ENCODE data around the gene PCDHB15. TPM values are rescaled to one million over a fixed set of nuclear protein-coding genes. Genes with fewer than 3 reads are reported as not detected.

The PCDHB15 gene
- total and polyA plus RNA-seq, 2 donors from 2014 or later = 1.8 to 6.0 TPM

GRCh38 chr5:141260458-141261237 lies 15.5 kb downstream of the PCDHB15 start:
- FAIRE-seq (no peak), DNase-seq (peak in 2 of 5 donors; percentile 2 to 3)
- intact Hi-C loops (cut with DNase I) = no loop called here
- no peak overlapping the region for H3K9ac ChIP-seq (ENCODE audit: low read length in 3 of 3)
- no peak overlapping the region for H3K27ac ChIP-seq (ENCODE audit: low read depth in 2 of 2, low read length in 2 of 2)
- H3K27me3 ChIP-seq (ENCODE audit: control insufficient read depth, insufficient read depth, low read length) = no peaks in the 10 kb centered on the region
- no peaks in the 10 kb centered on the region for H3K4me1 ChIP-seq (ENCODE audit: control insufficient read depth in 2 of 3, insufficient read depth in 2 of 3, low read depth in 1 of 3, low read length in 3 of 3)
- H3K4me3 ChIP-seq (ENCODE audit: low read length in 3 of 3) = peak overlapping the region in 2 of 3 donors; percentile 3 to 21
- peaks cover 9 to 79% (median 44%) of the 10 kb centered on the region in 3 donors for H3K9me3 ChIP-seq (ENCODE audit: control insufficient read depth in 2 of 3, insufficient read depth in 1 of 3, low read length in 3 of 3)
- H3K36me3 ChIP-seq (ENCODE audit: control insufficient read depth in 2 of 3, insufficient read depth in 3 of 3, low read length in 3 of 3) = no peaks in the 10 kb centered on the region
- TF ChIP-seq, protein P1, sequence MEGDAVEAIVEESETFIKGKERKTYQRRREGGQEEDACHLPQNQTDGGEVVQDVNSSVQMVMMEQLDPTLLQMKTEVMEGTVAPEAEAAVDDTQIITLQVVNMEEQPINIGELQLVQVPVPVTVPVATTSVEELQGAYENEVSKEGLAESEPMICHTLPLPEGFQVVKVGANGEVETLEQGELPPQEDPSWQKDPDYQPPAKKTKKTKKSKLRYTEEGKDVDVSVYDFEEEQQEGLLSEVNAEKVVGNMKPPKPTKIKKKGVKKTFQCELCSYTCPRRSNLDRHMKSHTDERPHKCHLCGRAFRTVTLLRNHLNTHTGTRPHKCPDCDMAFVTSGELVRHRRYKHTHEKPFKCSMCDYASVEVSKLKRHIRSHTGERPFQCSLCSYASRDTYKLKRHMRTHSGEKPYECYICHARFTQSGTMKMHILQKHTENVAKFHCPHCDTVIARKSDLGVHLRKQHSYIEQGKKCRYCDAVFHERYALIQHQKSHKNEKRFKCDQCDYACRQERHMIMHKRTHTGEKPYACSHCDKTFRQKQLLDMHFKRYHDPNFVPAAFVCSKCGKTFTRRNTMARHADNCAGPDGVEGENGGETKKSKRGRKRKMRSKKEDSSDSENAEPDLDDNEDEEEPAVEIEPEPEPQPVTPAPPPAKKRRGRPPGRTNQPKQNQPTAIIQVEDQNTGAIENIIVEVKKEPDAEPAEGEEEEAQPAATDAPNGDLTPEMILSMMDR (IDR thresholded peaks at IDR 0.05; ENCODE audit: borderline replicate concordance, extremely low read depth, insufficient read depth) = no peak

- no peak overlapping the region for H3K9ac ChIP-seq (ENCODE audit: low read length in 3 of 3)
Observed at GRCh38 chr5:141261238-141261546, 16.0 kb downstream of the PCDHB15 start.

GRCh38 chr5:141269195-141269594 lies 24.0 kb downstream of the PCDHB15 start:
- Histone ChIP-seq H3K4me1 (ENCODE audit: control insufficient read depth in 2 of 3, insufficient read depth in 2 of 3, low read depth in 1 of 3, low read length in 3 of 3) (no peaks in the 10 kb centered on the region), H3K27ac (ENCODE audit: low read depth in 2 of 2, low read length in 2 of 2) (no peak overlapping the region), H3K9me3 (ENCODE audit: control insufficient read depth in 2 of 3, insufficient read depth in 1 of 3, low read length in 3 of 3) (peaks cover 5 to 83% (median 35%) of the 10 kb centered on the region in 3 donors), H3K4me3 (ENCODE audit: low read length in 3 of 3) (no peak overlapping the region), H3K9ac (ENCODE audit: low read length in 3 of 3) (no peak overlapping the region), H3K27me3 (ENCODE audit: control insufficient read depth, insufficient read depth, low read length) (no peaks in the 10 kb centered on the region), H3K36me3 (ENCODE audit: control insufficient read depth in 2 of 3, insufficient read depth in 3 of 3, low read length in 3 of 3) (no peaks in the 10 kb centered on the region)
- FAIRE-seq = no peak
- no peak for DNase-seq
- TF ChIP-seq, protein P1 (IDR thresholded peaks at IDR 0.05; ENCODE audit: borderline replicate concordance, extremely low read depth, insufficient read depth) = no peak
- intact Hi-C loops (cut with DNase I) = no loop called here

More at GRCh38 chr5:141261238-141261546, 16.0 kb downstream of the PCDHB15 start:
- Histone ChIP-seq H3K4me1 (ENCODE audit: control insufficient read depth in 2 of 3, insufficient read depth in 2 of 3, low read depth in 1 of 3, low read length in 3 of 3) (no peaks in the 10 kb centered on the region), H3K36me3 (ENCODE audit: control insufficient read depth in 2 of 3, insufficient read depth in 3 of 3, low read length in 3 of 3) (no peaks in the 10 kb centered on the region), H3K9me3 (ENCODE audit: control insufficient read depth in 2 of 3, insufficient read depth in 1 of 3, low read length in 3 of 3) (peaks cover 9 to 80% (median 48%) of the 10 kb centered on the region in 3 donors), H3K27ac (ENCODE audit: low read depth in 2 of 2, low read length in 2 of 2) (no peak overlapping the region), H3K4me3 (ENCODE audit: low read length in 3 of 3) (no peak overlapping the region), H3K27me3 (ENCODE audit: control insufficient read depth, insufficient read depth, low read length) (no peaks in the 10 kb centered on the region)
- FAIRE-seq (no peak), DNase-seq (no peak)
- intact Hi-C loops (cut with DNase I) = no loop called here
- TF ChIP-seq, protein P1 (IDR thresholded peaks at IDR 0.05; ENCODE audit: borderline replicate concordance, extremely low read depth, insufficient read depth) = no peak

Measured in kidney (tissue), 14 donors.